Heart left ventricle (tissue), 13 donors: ENCODE measurements around the gene RAB3GAP2.

Source experiments
- CTCF ChIP-seq, 12 donors: fragments of 200-600 bp; sonication (generic) in 4 of 12; IDR thresholded peaks; one replicate each; pipeline versions ENCODE4 v1.5.0 to v1.8.0; 2018 to 2022; ENCODE audit warnings: antibody characterized with exemption in 12 of 12, mild to moderate bottlenecking in 5 of 12
- POLR2A ChIP-seq, 2 donors: fragments of 450-650 bp; IDR thresholded peaks; one replicate each; pipeline ENCODE4 v1.6.1; 2017; ENCODE audit warnings: antibody characterized with exemption in 2 of 2, mild to moderate bottlenecking in 2 of 2, moderate library complexity in 2 of 2
- donor health status: ischemic (EF 13 %, LVEDD 7.1; RV severe dilation, severe dysfunction).
- donor health status: DM: no; HTN: yes; CAD: no.
- donor health status: DM: no; HTN: no; CAD: no.
- donor health status: ischemic (EF 25% LVEDD 6.9; RV normal size, moderate dysfunction).
- donor health status: ischemic (EF 25% LVEDD 5.7; RV mildly dilated, moderate dysfunction).
- donor health status: ischemic (EF 35%, LVEDD 5.7; RV mildly dilated, moderate dysfunction).
- donor health status: nonischemic (EF 11% LVEDD 7.7; RV severe dilation, severe dysfunction).
- donor health status: DM: yes; HTN: yes; CAD: no.
- donor health status: PGD.
- donor health status: ischemic (EF 29% LVEDD 5.4; RV normal size, mild dysfunction).
- donor health status: nonischemic (EF 23%, LVEDD 6.1; RV moderate dilation, normal function).

DNA sequence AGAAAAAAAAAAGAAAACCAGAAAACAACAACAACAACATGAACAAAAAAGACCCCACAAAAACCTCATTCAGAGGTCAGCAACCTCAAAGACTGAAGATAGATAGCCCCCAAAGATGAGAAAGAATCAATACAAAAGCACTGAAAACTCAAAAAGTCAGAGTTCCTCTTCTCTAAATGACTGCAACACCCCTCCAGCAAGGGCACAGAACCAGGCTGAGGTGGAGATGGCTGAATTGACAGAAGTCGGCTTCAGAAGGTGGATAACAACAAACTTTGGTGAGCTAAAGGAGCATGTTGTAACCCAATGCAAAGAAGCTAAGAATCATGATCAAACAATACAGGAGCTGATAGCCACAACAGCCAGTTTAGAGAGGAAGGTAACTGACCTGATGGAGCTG, 17.0 kb downstream of the RAB3GAP2 start:
- TF ChIP-seq CTCF (IDR thresholded peaks at IDR 0.05) (no peak), POLR2A (IDR thresholded peaks at IDR 0.05) (no peak)
